Measurements from ENCODE around the gene NEMP2. TPM values are rescaled to one million over a fixed set of nuclear protein-coding genes. Genes with fewer than 3 reads are reported as not detected.

NEMP2 gene
- total and polyA plus RNA-seq, 2 of the 4 experiments (the other 2 are of a cell fraction), result 1.1 to 1.3 TPM

GRCh38 chr2:190465060-190465459 lies 69.5 kb downstream of the NEMP2 start:
- H3K9ac ChIP-seq (ENCODE audit: low read depth, low read length), result no peak overlapping the region
- H3K4ac ChIP-seq (ENCODE audit: low read depth, low read length), result no peak overlapping the region
- H3K56ac ChIP-seq (ENCODE audit: extremely low read depth, insufficient read depth, low read length), result no peak overlapping the region
- no peaks in the 10 kb centered on the region for H3K9me3 ChIP-seq (ENCODE audit: control insufficient read depth, insufficient read depth, low read length)
- ChIA-PET CTCF (no interaction called here), POLR2A (ENCODE audit: unreplicated experiment) (no interaction called here)
- H3K27me3 ChIP-seq (ENCODE audit: control insufficient read depth, insufficient read depth, low read length), result no peaks in the 10 kb centered on the region
- H2BK5ac ChIP-seq (ENCODE audit: low read depth, low read length, poor library complexity, severe bottlenecking), result no peak overlapping the region
- no peak overlapping the region for H3K23ac ChIP-seq (ENCODE audit: low read depth, low read length)
- no TSS peak for BruUV-seq (replicated peaks)
- no peak overlapping the region for H4K5ac ChIP-seq (ENCODE audit: low read depth, low read length)
- no peak overlapping the region for H3K27ac ChIP-seq (ENCODE audit: insufficient read depth, low read length)
- no peak overlapping the region for H4K91ac ChIP-seq (ENCODE audit: insufficient read depth, low read depth, low read length)
- H3K4me3 ChIP-seq (ENCODE audit: insufficient read depth, low read depth, low read length), result no peak overlapping the region
- no peak overlapping the region for H2AK5ac ChIP-seq (ENCODE audit: low read depth, low read length)
- no peak overlapping the region for H3K4me2 ChIP-seq (ENCODE audit: low read depth, low read length)
- in situ Hi-C loops (cut with MboI; ENCODE audit: low sequenced_read_pairs) (no loop called here), dilution Hi-C loops (cut with HindIII; ENCODE audit: low sequenced_read_pairs, unreplicated experiment) (no loop called here), intact Hi-C loops (cut with micrococcal nuclease) (loop anchor here (5.0 kb wide), 1 partner anchor 58 kb away; the partner anchor contains the start of gene MFSD6)
- no peak overlapping the region for H2AFZ ChIP-seq (replicated peaks; ENCODE audit: low read length, poor library complexity)
- H3K4me1 ChIP-seq (ENCODE audit: control insufficient read depth, insufficient read depth, low read length), result peaks cover 13% of the 10 kb centered on the region
- H3K36me3 ChIP-seq (ENCODE audit: control insufficient read depth, insufficient read depth, low read length), result no peaks in the 10 kb centered on the region
- H4K20me1 ChIP-seq (ENCODE audit: insufficient read depth, low read length), result no peaks in the 10 kb centered on the region; the same call in 1 of the 2 replicates
- no peak overlapping the region for H2BK120ac ChIP-seq (ENCODE audit: low read depth, low read length)
- H3K18ac ChIP-seq (ENCODE audit: low read depth, low read length), result no peak overlapping the region
- ATAC-seq (ENCODE audit: low read depth) (no peak), DNase-seq (no peak)
- H3K79me1 ChIP-seq (ENCODE audit: low read depth in 1 of 2, low read length in 2 of 2), result no peaks in the 10 kb centered on the region
- no peak overlapping the region for H2BK15ac ChIP-seq (ENCODE audit: low read depth, low read length)
- no peak overlapping the region for H2AK9ac ChIP-seq (replicated peaks; ENCODE audit: low read depth, low read length, poor library complexity)
- no peak overlapping the region for H3K14ac ChIP-seq (replicated peaks; ENCODE audit: low read depth, low read length)
- H4K8ac ChIP-seq (ENCODE audit: low read depth in 2 of 2, low read length in 2 of 2), result no peak overlapping the region
- peaks cover 11% of the 10 kb centered on the region for H3K9me1 ChIP-seq (ENCODE audit: insufficient read depth, low read length)
- H2BK20ac ChIP-seq (ENCODE audit: low read depth, low read length), result no peak overlapping the region
- TF ChIP-seq CEBPB (IDR thresholded peaks at IDR 0.05; ENCODE audit: low read depth, low read length), result no peak
- no peak for TF ChIP-seq POLR2A (IDR thresholded peaks at IDR 0.05; ENCODE audit: low read depth, low read length)
- no CpG with 5 or more reads among the region's 2 CpGs for WGBS, 2 experiments (ENCODE audit: extremely low coverage in 2 of 2, insufficient read length in 1 of 2)
